KOPT-K1 (cell line): ENCODE measurements around the gene SOS2.
"Not testable (repeated sequence)": the region's sequence is repeated elsewhere in the genome, so short reads cannot be mapped to it uniquely, and the experiment has no call there.

ENCODE experiments used
- H3K27ac ChIP-seq: fragments of 200-600 bp; sonication (generic); 2 replicates; pipeline ENCODE4 v1.5.1; 2016; ENCODE audit warnings: antibody characterized with exemption, mild to moderate bottlenecking, low read depth, low read length; ENCODE audit not compliant: poor library complexity, severe bottlenecking
- H3K36me3 ChIP-seq: fragments of 200-600 bp; sonication (generic); 2 replicates; pipeline ENCODE4 v1.5.1; 2017; ENCODE audit warnings: antibody characterized with exemption, mild to moderate bottlenecking, low read length, moderate library complexity; ENCODE audit not compliant: insufficient read depth
- H3K9me3 ChIP-seq: fragments of 200-600 bp; sonication (generic); 2 replicates; pipeline ENCODE4 v1.5.1; 2017; ENCODE audit warnings: antibody characterized with exemption, low read length, mild to moderate bottlenecking; ENCODE audit not compliant: insufficient read depth, poor library complexity, severe bottlenecking

SOS2 gene

GRCh38 chr14:50198499-50198898 lies 32.9 kb downstream of the SOS2 start:
- peaks cover 24% of the 10 kb centered on the region for H3K36me3 ChIP-seq

GRCh38 chr14:50191499-50191898 lies 39.9 kb downstream of the SOS2 start:
- H3K36me3 ChIP-seq = peaks cover 5% of the 10 kb centered on the region; the same call in 1 of the 2 replicates
- no peak overlapping the region for H3K27ac ChIP-seq
- no peaks in the 10 kb centered on the region for H3K9me3 ChIP-seq

More at GRCh38 chr14:50198499-50198898, 32.9 kb downstream of the SOS2 start:
- no peak overlapping the region for H3K27ac ChIP-seq
- H3K9me3 ChIP-seq = no peaks in the 10 kb centered on the region

GRCh38 chr14:50186107-50186506 lies 45.3 kb downstream of the SOS2 start:
- H3K27ac ChIP-seq = no peak overlapping the region
- peaks cover 26% of the 10 kb centered on the region for H3K36me3 ChIP-seq
- no peaks in the 10 kb centered on the region for H3K9me3 ChIP-seq

GRCh38 chr14:50173891-50174290 lies 57.5 kb downstream of the SOS2 start:
- Histone ChIP-seq H3K27ac (no peak overlapping the region), H3K9me3 (no peaks in the 10 kb centered on the region), H3K36me3 (peaks cover 8% of the 10 kb centered on the region)

- H3K9me3 ChIP-seq = no peaks in the 10 kb centered on the region
- H3K27ac ChIP-seq = no peak overlapping the region
- no peaks in the 10 kb centered on the region; the same call in 1 of the 2 replicates for H3K36me3 ChIP-seq
Measured at GRCh38 chr14:50171895-50172294, 59.5 kb downstream of the SOS2 start.

GRCh38 chr14:50167381-50167780 lies 64.0 kb downstream of the SOS2 start:
- not testable (repeated sequence) for H3K9me3 ChIP-seq, H3K36me3 ChIP-seq, H3K27ac ChIP-seq

GRCh38 chr14:50156111-50156510 lies 75.3 kb downstream of the SOS2 start:
- no peak overlapping the region for H3K27ac ChIP-seq
- H3K9me3 ChIP-seq = no peaks in the 10 kb centered on the region
- H3K36me3 ChIP-seq = peaks cover 34% of the 10 kb centered on the region

- no peaks in the 10 kb centered on the region for H3K9me3 ChIP-seq
- H3K36me3 ChIP-seq = peaks cover 35% of the 10 kb centered on the region
- no peak overlapping the region for H3K27ac ChIP-seq
Measured at GRCh38 chr14:50148799-50149198, 82.6 kb downstream of the SOS2 start.

GRCh38 chr14:50139192-50139591 lies 92.2 kb downstream of the SOS2 start:
- H3K36me3 ChIP-seq = peaks cover 5% of the 10 kb centered on the region; the same call in 1 of the 2 replicates
- H3K27ac ChIP-seq = no peak overlapping the region
- no peaks in the 10 kb centered on the region for H3K9me3 ChIP-seq

GRCh38 chr14:50127802-50128201 lies 103.6 kb downstream of the SOS2 start:
- H3K36me3 ChIP-seq = peaks cover 19% of the 10 kb centered on the region
- H3K27ac ChIP-seq = no peak overlapping the region
- no peaks in the 10 kb centered on the region for H3K9me3 ChIP-seq

GRCh38 chr14:50123062-50123461 lies 108.3 kb downstream of the SOS2 start:
- Histone ChIP-seq H3K27ac (no peak overlapping the region), H3K36me3 (peaks cover 6% of the 10 kb centered on the region), H3K9me3 (no peaks in the 10 kb centered on the region)

GRCh38 chr14:50122291-50122690 lies 109.1 kb downstream of the SOS2 start:
- peaks cover 6% of the 10 kb centered on the region; the same call in 1 of the 2 replicates for H3K36me3 ChIP-seq
- no peak overlapping the region for H3K27ac ChIP-seq
- no peaks in the 10 kb centered on the region for H3K9me3 ChIP-seq

GRCh38 chr14:50121486-50121885 lies 109.9 kb downstream of the SOS2 start:
- no peaks in the 10 kb centered on the region for H3K9me3 ChIP-seq
- H3K36me3 ChIP-seq = peaks cover 6% of the 10 kb centered on the region; the same call in 1 of the 2 replicates
- no peak overlapping the region for H3K27ac ChIP-seq

- Histone ChIP-seq H3K27ac (no peak overlapping the region), H3K36me3 (peaks cover 34% of the 10 kb centered on the region), H3K9me3 (no peaks in the 10 kb centered on the region)
Measured at GRCh38 chr14:50117456-50117855, 113.9 kb downstream of the SOS2 start.

GRCh38 chr14:50116966-50117365 lies 114.4 kb downstream of the SOS2 start:
- peak overlapping the region; percentile 76 for H3K27ac ChIP-seq

GRCh38 chr14:50116181-50116956 lies 115.0 kb downstream of the SOS2 start, which contains the start of gene VCPKMT:
Gene VCPKMT (minus strand): TSS chr14:50116572. CDS start chr14:50116552, 20 bp downstream.
- Histone ChIP-seq H3K9me3 (no peaks in the 10 kb centered on the region), H3K36me3 (peaks cover 45% of the 10 kb centered on the region), H3K27ac (peak within 1 kb of the TSS; percentile 76)

More at GRCh38 chr14:50116966-50117365, 114.4 kb downstream of the SOS2 start:
- Histone ChIP-seq H3K36me3 (peaks cover 39% of the 10 kb centered on the region), H3K9me3 (no peaks in the 10 kb centered on the region)
